ENCODE data around the gene DYNC2I2. TPM values are rescaled to one million over a fixed set of nuclear protein-coding genes. Genes with fewer than 3 reads are reported as not detected.
A peak's percentile ranks its signal among the peaks of the same experiment; 100 is the strongest.

The DYNC2I2 gene
- total and polyA plus RNA-seq, 4 experiments from 2014 or later = 1.7 to 4.6 (median 3.3) TPM

- Mint-ChIP-seq H3K4me1 (no peaks in the 10 kb centered on the region), H3K27ac (peak overlapping the region in 2 of 7 donors; percentile 29 to 61), H3K36me3 (peaks cover 52 to 70% of the 10 kb centered on the region in 2 donors), H3K27me3 (no peaks in the 10 kb centered on the region), H3K4me3 (no peak overlapping the region), H3K9me3 (no peaks in the 10 kb centered on the region)
- H3K4me1 ChIP-seq (ENCODE audit: insufficient read depth, low read length) = no peaks in the 10 kb centered on the region
- no peak overlapping the region for H3K4me3 ChIP-seq (ENCODE audit: low read length in 2 of 2)
- H3K36me3 ChIP-seq (ENCODE audit: insufficient read depth, low read length) = peaks cover 74% of the 10 kb centered on the region
- no peak for DNase-seq
- H3K27me3 ChIP-seq (ENCODE audit: insufficient read depth, low read length) = no peaks in the 10 kb centered on the region
- POLR2A ChIA-PET (ENCODE audit: partially characterized antibody) = no interaction called here
- no peak overlapping the region for H3K27ac ChIP-seq (ENCODE audit: low read depth, low read length)
- intact Hi-C loops (cut with micrococcal nuclease) = no loop called here
- H3K9me3 ChIP-seq (ENCODE audit: control insufficient read depth in 1 of 2, low read length in 2 of 2) = no peaks in the 10 kb centered on the region
- CTCF ChIA-PET (ENCODE audit: partially characterized antibody) = no interaction called here
Observed at GRCh38 chr9:128619127-128619526, 37.5 kb downstream of the DYNC2I2 start.

GRCh38 chr9:128617943-128618342 lies 38.7 kb downstream of the DYNC2I2 start:
- Histone ChIP-seq H3K4me3 (ENCODE audit: low read length in 2 of 2) (no peak overlapping the region), H3K36me3 (ENCODE audit: insufficient read depth, low read length) (peaks cover 83% of the 10 kb centered on the region), H3K27me3 (ENCODE audit: insufficient read depth, low read length) (no peaks in the 10 kb centered on the region), H3K27ac (ENCODE audit: low read depth, low read length) (no peak overlapping the region), H3K4me1 (ENCODE audit: insufficient read depth, low read length) (no peaks in the 10 kb centered on the region), H3K9me3 (ENCODE audit: control insufficient read depth in 1 of 2, low read length in 2 of 2) (no peaks in the 10 kb centered on the region)
- H3K4me1 Mint-ChIP-seq = no peaks in the 10 kb centered on the region
- no peak overlapping the region for H3K27ac Mint-ChIP-seq
- no peak for DNase-seq
- peaks cover 59 to 79% of the 10 kb centered on the region in 2 donors for H3K36me3 Mint-ChIP-seq
- ChIA-PET POLR2A (ENCODE audit: partially characterized antibody) (no interaction called here), CTCF (ENCODE audit: partially characterized antibody) (interaction anchor here (0.9 kb wide), 1 partner anchor 10 kb away, joined by 3 read pairs; no protein-coding TSS in a partner anchor)
- H3K9me3 Mint-ChIP-seq = no peaks in the 10 kb centered on the region
- intact Hi-C loops (cut with micrococcal nuclease) = no loop called here
- no peak overlapping the region for H3K4me3 Mint-ChIP-seq
- H3K27me3 Mint-ChIP-seq = no peaks in the 10 kb centered on the region

- ChIA-PET POLR2A (ENCODE audit: partially characterized antibody) (interaction anchor here (0.8 kb wide), 1 partner anchor 60 kb away, joined by 3 read pairs; no protein-coding TSS in a partner anchor), CTCF (ENCODE audit: partially characterized antibody) (no interaction called here)
- Histone ChIP-seq H3K27ac (ENCODE audit: low read depth, low read length) (no peak overlapping the region), H3K4me1 (ENCODE audit: insufficient read depth, low read length) (no peaks in the 10 kb centered on the region), H3K27me3 (ENCODE audit: insufficient read depth, low read length) (no peaks in the 10 kb centered on the region), H3K36me3 (ENCODE audit: insufficient read depth, low read length) (peaks cover 86% of the 10 kb centered on the region), H3K9me3 (ENCODE audit: control insufficient read depth in 1 of 2, low read length in 2 of 2) (no peaks in the 10 kb centered on the region), H3K4me3 (ENCODE audit: low read length in 2 of 2) (no peak overlapping the region)
- Mint-ChIP-seq H3K4me1 (no peaks in the 10 kb centered on the region), H3K27ac (no peak overlapping the region), H3K36me3 (peaks cover 62 to 84% of the 10 kb centered on the region in 2 donors), H3K27me3 (no peaks in the 10 kb centered on the region), H3K9me3 (no peaks in the 10 kb centered on the region), H3K4me3 (no peak overlapping the region)
- intact Hi-C loops (cut with micrococcal nuclease) = no loop called here
- DNase-seq = no peak
Observed at GRCh38 chr9:128615571-128615970, 41.1 kb downstream of the DYNC2I2 start.

GRCh38 chr9:128614728-128615127 lies 41.9 kb downstream of the DYNC2I2 start:
- peaks cover 66 to 85% of the 10 kb centered on the region in 2 donors for H3K36me3 Mint-ChIP-seq
- ChIA-PET CTCF (ENCODE audit: partially characterized antibody) (interaction anchor here (0.6 kb wide), 1 partner anchor 94 kb away, joined by 3 read pairs; no protein-coding TSS in a partner anchor), POLR2A (ENCODE audit: partially characterized antibody) (no interaction called here)
- Histone ChIP-seq H3K27me3 (ENCODE audit: insufficient read depth, low read length) (no peaks in the 10 kb centered on the region), H3K36me3 (ENCODE audit: insufficient read depth, low read length) (peaks cover 87% of the 10 kb centered on the region), H3K4me1 (ENCODE audit: insufficient read depth, low read length) (no peaks in the 10 kb centered on the region), H3K27ac (ENCODE audit: low read depth, low read length) (no peak overlapping the region), H3K9me3 (ENCODE audit: control insufficient read depth in 1 of 2, low read length in 2 of 2) (no peaks in the 10 kb centered on the region), H3K4me3 (ENCODE audit: low read length in 2 of 2) (no peak overlapping the region)
- H3K4me1 Mint-ChIP-seq = no peaks in the 10 kb centered on the region
- no peak overlapping the region for H3K27ac Mint-ChIP-seq
- no peaks in the 10 kb centered on the region for H3K9me3 Mint-ChIP-seq
- DNase-seq = no peak
- no peak overlapping the region for H3K4me3 Mint-ChIP-seq
- intact Hi-C loops (cut with micrococcal nuclease) = no loop called here
- no peaks in the 10 kb centered on the region for H3K27me3 Mint-ChIP-seq

GRCh38 chr9:128611600-128612394 lies 44.9 kb downstream of the DYNC2I2 start:
- intact Hi-C loops (cut with micrococcal nuclease) = no loop called here
- ChIA-PET CTCF (ENCODE audit: partially characterized antibody) (interaction anchor here (0.8 to 1.3 kb wide), 2 partner anchors 9 to 10 kb away, joined by 3 read pairs; no protein-coding TSS in a partner anchor), POLR2A (ENCODE audit: partially characterized antibody) (no interaction called here)
- Mint-ChIP-seq H3K9me3 (no peaks in the 10 kb centered on the region), H3K27me3 (no peaks in the 10 kb centered on the region), H3K27ac (peak overlapping the region in 6 of 7 donors; percentile 9 to 61 (median 24)), H3K4me1 (no peaks in the 10 kb centered on the region), H3K4me3 (no peak overlapping the region), H3K36me3 (peaks cover 70 to 83% of the 10 kb centered on the region in 2 donors)
- peaks cover 93% of the 10 kb centered on the region for H3K36me3 ChIP-seq (ENCODE audit: insufficient read depth, low read length)
- no peak for DNase-seq
- no peak overlapping the region for H3K4me3 ChIP-seq (ENCODE audit: low read length in 2 of 2)
- no peaks in the 10 kb centered on the region for H3K4me1 ChIP-seq (ENCODE audit: insufficient read depth, low read length)
- H3K9me3 ChIP-seq (ENCODE audit: control insufficient read depth in 1 of 2, low read length in 2 of 2) = no peaks in the 10 kb centered on the region
- no peak overlapping the region for H3K27ac ChIP-seq (ENCODE audit: low read depth, low read length)
- no peaks in the 10 kb centered on the region for H3K27me3 ChIP-seq (ENCODE audit: insufficient read depth, low read length)

GRCh38 chr9:128610897-128611296 lies 45.8 kb downstream of the DYNC2I2 start:
- intact Hi-C loops (cut with micrococcal nuclease) = no loop called here
- Histone ChIP-seq H3K27ac (ENCODE audit: low read depth, low read length) (no peak overlapping the region), H3K36me3 (ENCODE audit: insufficient read depth, low read length) (peaks cover 89% of the 10 kb centered on the region), H3K9me3 (ENCODE audit: control insufficient read depth in 1 of 2, low read length in 2 of 2) (no peaks in the 10 kb centered on the region), H3K4me3 (ENCODE audit: low read length in 2 of 2) (no peak overlapping the region), H3K27me3 (ENCODE audit: insufficient read depth, low read length) (no peaks in the 10 kb centered on the region), H3K4me1 (ENCODE audit: insufficient read depth, low read length) (no peaks in the 10 kb centered on the region)
- H3K4me3 Mint-ChIP-seq = no peak overlapping the region
- ChIA-PET POLR2A (ENCODE audit: partially characterized antibody) (interaction anchor here (0.6 kb wide), 1 partner anchor 16 kb away, joined by 5 read pairs; no protein-coding TSS in a partner anchor), CTCF (ENCODE audit: partially characterized antibody) (interaction anchor here (1.3 kb wide), 1 partner anchor 8 kb away, joined by 3 read pairs; no protein-coding TSS in a partner anchor)
- H3K36me3 Mint-ChIP-seq = peaks cover 70 to 83% of the 10 kb centered on the region in 2 donors
- no peaks in the 10 kb centered on the region for H3K4me1 Mint-ChIP-seq
- no peak for DNase-seq
- H3K9me3 Mint-ChIP-seq = no peaks in the 10 kb centered on the region
- peak overlapping the region in 1 of 7 donors; percentile 6 for H3K27ac Mint-ChIP-seq
- no peaks in the 10 kb centered on the region for H3K27me3 Mint-ChIP-seq

- CTCF ChIA-PET (ENCODE audit: partially characterized antibody) = interaction anchor here (0.9 kb wide), 1 partner anchor 10 kb away, joined by 3 read pairs; no protein-coding TSS in a partner anchor
- Histone ChIP-seq H3K9me3 (ENCODE audit: control insufficient read depth in 1 of 2, low read length in 2 of 2) (no peaks in the 10 kb centered on the region), H3K36me3 (ENCODE audit: insufficient read depth, low read length) (peaks cover 84% of the 10 kb centered on the region), H3K27me3 (ENCODE audit: insufficient read depth, low read length) (no peaks in the 10 kb centered on the region), H3K27ac (ENCODE audit: low read depth, low read length) (no peak overlapping the region), H3K4me3 (ENCODE audit: low read length in 2 of 2) (no peak overlapping the region), H3K4me1 (ENCODE audit: insufficient read depth, low read length) (no peaks in the 10 kb centered on the region)
- Mint-ChIP-seq H3K36me3 (peaks cover 72 to 76% of the 10 kb centered on the region in 2 donors), H3K9me3 (no peaks in the 10 kb centered on the region), H3K4me1 (no peaks in the 10 kb centered on the region), H3K27ac (no peak overlapping the region), H3K4me3 (no peak overlapping the region), H3K27me3 (no peaks in the 10 kb centered on the region)
- intact Hi-C loops (cut with micrococcal nuclease) = no loop called here
- POLR2A ChIA-PET (ENCODE audit: partially characterized antibody) = interaction anchor here (1.1 kb wide), 1 partner anchor 67 kb away, joined by 3 read pairs; no protein-coding TSS in a partner anchor
- DNase-seq = no peak
Observed at GRCh38 chr9:128607642-128608350, 48.9 kb downstream of the DYNC2I2 start.

All from CD4-positive, alpha-beta memory T cell (primary cell).